Lower leg skin (tissue), 4 donors: Measurements from ENCODE around the gene SYT9. TPM values are rescaled to one million over a fixed set of nuclear protein-coding genes. Genes with fewer than 3 reads are reported as not detected.

Experiments used
- DNase-seq, 2 donors: peaks; one replicate each; pipeline ENCODE4 v3.0.0-alpha.2; 2019; ENCODE audit warnings: low spot score in 2 of 2
- H3K4me3 ChIP-seq: fragments of 200-600 bp; sonication (generic); 2 replicates; pipeline ENCODE4 v1.5.1; 2017; ENCODE audit warnings: mild to moderate bottlenecking, low read depth; ENCODE audit not compliant: poor library complexity, severe bottlenecking
- POLR2A ChIP-seq, 2 donors: fragments of 450-650 bp; IDR thresholded peaks; one replicate each; pipeline ENCODE4 v1.6.1; 2016 to 2017; ENCODE audit warnings: antibody characterized with exemption in 2 of 2, mild to moderate bottlenecking in 1 of 2, moderate library complexity in 1 of 2
- WGBS, 2 donors: methylation state at CpG; one replicate each; pipeline ENCODE4 v1.1.5; 2018; 5-methylcytosine and 5-hydroxymethylcytosine counted together
- intact Hi-C: fragments of 100-400 bp; cut with DNase I; formaldehyde crosslinking; loops from one replicate; pipeline ENCODE4 v1.15.0; 2023; ENCODE audit warnings: low total_unique reads
- total RNA-seq, 4 donors: library from RNA; depleted of rRNA; stranded (reverse); fragments of >200 nt; gene quantifications; one replicate each; pipeline ENCODE4 v1.1.0, GENCODE V29; 2016
- TF ChIP-seq, protein P1 (sequence below), 3 donors: fragments of 450-650 bp; IDR thresholded peaks; one replicate each; pipeline ENCODE4 v1.5.1; 2016; ENCODE audit warnings: antibody characterized with exemption in 3 of 3, mild to moderate bottlenecking in 3 of 3, moderate library complexity in 2 of 3

Gene SYT9
- total RNA-seq, 4 donors from 2014 or later: 0.37 to 0.84 (median 0.71) TPM; not detected in 1

DNA sequence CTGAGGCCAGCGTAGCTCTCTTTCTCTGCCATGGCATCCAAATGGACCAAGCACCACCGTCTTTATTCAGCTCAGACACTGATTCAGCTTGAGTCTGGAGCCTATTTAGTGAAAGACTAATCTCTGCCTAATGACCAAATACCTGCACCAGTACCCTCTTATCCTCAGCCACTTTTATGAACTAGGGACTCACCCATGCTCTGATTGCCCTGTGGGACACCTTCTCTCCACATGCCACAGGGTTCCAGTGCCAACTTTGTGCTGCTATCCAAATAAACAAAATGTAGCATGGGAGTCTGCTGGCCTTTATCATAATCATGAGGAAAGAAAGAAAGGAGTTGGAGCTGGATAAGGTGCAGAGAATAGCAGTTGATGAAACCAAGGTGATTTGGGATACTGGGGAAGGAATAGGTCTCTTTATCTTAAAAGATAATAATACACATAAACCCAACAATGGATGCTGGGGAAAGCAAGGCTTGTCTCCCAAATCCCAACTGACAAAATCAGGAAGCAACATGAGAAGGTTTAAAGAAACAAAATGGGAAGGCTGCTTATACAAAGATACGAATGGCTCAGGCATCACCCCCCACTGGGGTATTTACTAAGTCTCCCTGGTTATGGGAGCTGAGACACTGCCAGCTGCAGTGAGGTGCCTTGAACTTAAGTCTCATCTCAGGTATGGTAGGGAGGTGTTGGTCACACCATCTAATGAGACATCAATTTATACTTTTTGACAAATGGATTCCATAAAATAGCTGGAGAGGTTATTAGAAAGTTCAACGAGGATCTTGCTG is 63.3 kb downstream of the SYT9 start:
- 86 to 90% methylated on average over 4 of the region's 4 CpGs for WGBS, 2 donors
- DNase-seq: no peak

DNA sequence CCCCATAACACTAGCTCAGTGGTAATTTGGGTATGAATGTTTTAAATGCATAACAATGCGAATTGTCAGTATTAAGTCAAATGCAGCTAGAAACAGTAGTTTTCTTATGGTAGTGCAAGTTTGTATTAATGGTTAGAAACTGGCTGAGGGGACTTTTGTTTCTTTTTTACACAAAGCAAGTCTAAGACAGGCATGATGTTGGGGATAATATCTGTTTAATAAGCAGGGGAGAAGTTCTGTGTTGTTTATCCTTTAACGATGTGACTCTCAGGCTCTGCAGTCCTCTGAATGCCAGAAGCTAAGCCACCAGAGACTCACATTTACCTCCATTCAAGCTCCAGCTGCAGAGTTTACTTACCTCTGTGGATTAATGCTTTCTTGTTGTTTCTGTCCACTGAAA is 67.8 kb downstream of the SYT9 start:
- intact Hi-C loops: no loop called here
- no peak overlapping the region for H3K4me3 ChIP-seq
- WGBS, 2 donors: 62 to 75% methylated on average over 2 of the region's 2 CpGs
- DNase-seq: no peak
- no peak for TF ChIP-seq POLR2A (IDR thresholded peaks at IDR 0.05)
- TF ChIP-seq, protein P1, sequence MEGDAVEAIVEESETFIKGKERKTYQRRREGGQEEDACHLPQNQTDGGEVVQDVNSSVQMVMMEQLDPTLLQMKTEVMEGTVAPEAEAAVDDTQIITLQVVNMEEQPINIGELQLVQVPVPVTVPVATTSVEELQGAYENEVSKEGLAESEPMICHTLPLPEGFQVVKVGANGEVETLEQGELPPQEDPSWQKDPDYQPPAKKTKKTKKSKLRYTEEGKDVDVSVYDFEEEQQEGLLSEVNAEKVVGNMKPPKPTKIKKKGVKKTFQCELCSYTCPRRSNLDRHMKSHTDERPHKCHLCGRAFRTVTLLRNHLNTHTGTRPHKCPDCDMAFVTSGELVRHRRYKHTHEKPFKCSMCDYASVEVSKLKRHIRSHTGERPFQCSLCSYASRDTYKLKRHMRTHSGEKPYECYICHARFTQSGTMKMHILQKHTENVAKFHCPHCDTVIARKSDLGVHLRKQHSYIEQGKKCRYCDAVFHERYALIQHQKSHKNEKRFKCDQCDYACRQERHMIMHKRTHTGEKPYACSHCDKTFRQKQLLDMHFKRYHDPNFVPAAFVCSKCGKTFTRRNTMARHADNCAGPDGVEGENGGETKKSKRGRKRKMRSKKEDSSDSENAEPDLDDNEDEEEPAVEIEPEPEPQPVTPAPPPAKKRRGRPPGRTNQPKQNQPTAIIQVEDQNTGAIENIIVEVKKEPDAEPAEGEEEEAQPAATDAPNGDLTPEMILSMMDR (IDR thresholded peaks at IDR 0.05): no peak

More for the DNA sequence above, 63.3 kb downstream of the SYT9 start:
- intact Hi-C loops: no loop called here
- H3K4me3 ChIP-seq: no peak overlapping the region
- TF ChIP-seq, protein P1 (IDR thresholded peaks at IDR 0.05): no peak
- TF ChIP-seq POLR2A (IDR thresholded peaks at IDR 0.05): no peak

DNA sequence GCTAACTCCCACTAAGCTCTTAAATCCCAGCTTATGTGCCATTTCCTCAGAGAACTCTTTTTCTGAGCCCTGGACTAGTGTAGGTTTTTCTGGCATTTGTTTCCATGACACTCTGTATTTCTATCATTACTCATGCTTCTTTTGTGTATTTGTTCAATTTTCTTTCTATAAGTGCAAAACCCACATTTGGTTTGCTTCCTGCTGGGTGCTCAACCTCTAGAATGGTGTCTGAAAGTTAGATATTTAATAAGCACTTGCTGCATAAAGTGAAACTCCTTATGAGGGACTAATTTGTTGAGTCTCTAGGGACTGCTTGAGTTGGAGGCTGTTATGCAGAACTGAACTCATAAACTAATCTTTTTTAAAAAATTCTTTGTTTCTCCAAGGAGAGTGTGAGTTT is 68.6 kb downstream of the SYT9 start:
- TF ChIP-seq, protein P1 (IDR thresholded peaks at IDR 0.05): no peak
- TF ChIP-seq POLR2A (IDR thresholded peaks at IDR 0.05): no peak
- intact Hi-C loops: no loop called here

DNA sequence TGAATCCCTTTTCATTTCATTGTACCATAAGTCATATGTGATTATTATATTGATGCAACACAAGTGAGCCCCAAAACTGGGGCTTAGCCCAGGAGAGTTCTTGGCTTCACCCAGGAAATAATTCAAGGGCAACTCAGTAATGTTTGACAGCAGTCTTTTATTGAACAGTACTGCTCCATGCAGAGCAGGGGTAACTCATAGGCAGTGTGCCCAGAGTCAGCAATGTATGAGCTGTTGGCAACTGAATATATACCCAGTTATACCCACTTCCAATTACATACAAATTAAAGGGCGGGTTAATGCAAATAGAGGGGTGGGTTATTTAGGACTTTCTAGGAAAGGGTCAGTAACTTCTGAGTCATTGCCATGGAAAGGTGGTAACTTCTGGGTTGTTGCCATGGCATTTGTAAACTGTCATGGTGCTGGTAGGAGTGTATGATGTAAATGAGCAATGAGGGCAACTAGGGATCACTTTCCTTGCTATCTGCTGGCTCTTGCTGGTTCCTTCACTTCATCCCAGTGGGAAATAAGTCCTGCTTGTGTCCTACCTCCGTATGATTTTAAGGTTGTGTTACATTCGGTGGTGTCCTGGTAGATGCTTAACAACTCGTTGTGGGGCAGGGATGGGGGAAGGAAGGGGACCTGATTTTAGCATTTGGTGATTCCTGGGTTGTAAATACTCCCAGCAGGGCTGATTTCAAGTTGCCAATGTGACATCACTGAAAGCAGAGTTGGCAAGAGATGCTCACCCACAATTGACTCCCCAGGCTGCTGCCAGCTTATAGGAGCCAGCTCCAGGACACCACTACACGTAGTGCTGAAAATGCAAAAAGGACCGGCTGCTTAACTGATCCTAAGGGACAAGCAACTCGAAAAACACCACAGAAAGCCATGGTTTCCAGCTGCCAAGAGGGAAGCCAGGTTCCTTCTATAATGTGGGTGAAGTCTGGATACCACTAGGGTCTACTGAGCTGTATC is 70.1 kb downstream of the SYT9 start:
- H3K4me3 ChIP-seq: no peak overlapping the region
- 51 to 66% methylated on average over 7 of the region's 7 CpGs for WGBS, 2 donors
- no peak for DNase-seq
- TF ChIP-seq POLR2A (IDR thresholded peaks at IDR 0.05): no peak
- TF ChIP-seq, protein P1 (IDR thresholded peaks at IDR 0.05): no peak
- intact Hi-C loops: loop anchor here (1.0 kb wide), 1 partner anchor 24 kb away; no protein-coding TSS in a partner anchor

More for the DNA sequence above, 68.6 kb downstream of the SYT9 start:
- no peak overlapping the region for H3K4me3 ChIP-seq
- DNase-seq: no peak

DNA sequence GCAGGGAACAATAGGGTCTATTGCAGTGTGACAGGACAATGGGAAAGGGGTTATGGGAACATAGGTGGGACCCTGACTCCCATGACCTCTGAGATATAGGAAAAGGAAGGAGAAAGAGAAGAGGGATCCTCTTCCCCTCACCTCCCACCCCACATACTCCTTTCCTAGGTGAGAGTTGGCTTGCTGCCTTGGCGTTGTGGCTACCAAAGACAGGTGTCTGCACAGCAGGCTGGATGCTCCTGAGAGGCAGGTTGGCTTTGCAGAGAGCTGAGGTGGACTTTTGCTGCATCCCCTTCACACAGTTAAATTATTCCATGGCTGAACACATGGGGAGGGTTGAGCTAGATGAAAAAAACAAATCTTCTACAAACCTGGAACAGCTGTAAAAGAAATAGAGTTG is 80.7 kb downstream of the SYT9 start:
- 92 to 94% methylated on average over 1 of the region's 1 CpG for WGBS, 2 donors
- H3K4me3 ChIP-seq: no peak overlapping the region
- DNase-seq: no peak
- intact Hi-C loops: no loop called here
- TF ChIP-seq POLR2A (IDR thresholded peaks at IDR 0.05): no peak
- TF ChIP-seq, protein P1 (IDR thresholded peaks at IDR 0.05): no peak
